ENCODE results near the gene ATG3. TPM values are rescaled to one million over a fixed set of nuclear protein-coding genes. Genes with fewer than 3 reads are reported as not detected.

The ATG3 gene
- total RNA-seq (52.4 TPM), polyA plus RNA-seq (100 to 1,000 TPM in 1 of 4 donors, 10 to 100 TPM in 3; 84.5 to 123 (median 92.9) TPM)

- peak within 1 kb of the TSS; percentile 97 for H3K27ac ChIP-seq (ENCODE audit: insufficient read depth, low read length, poor library complexity, severe bottlenecking)
- peaks cover 10% of the 10 kb centered on the region for H3K36me3 ChIP-seq (ENCODE audit: control insufficient read depth, insufficient read depth, low read length)
- Mint-ChIP-seq H3K36me3 (peaks cover 17% of the 10 kb centered on the region), H3K27ac (peak within 1 kb of the TSS; percentile 99 to 100 (median 99)), H3K9me3 (no peaks in the 10 kb centered on the region), H3K4me1 (peaks cover 37 to 66% (median 47%) of the 10 kb centered on the region in 4 donors), H3K27me3 (peaks cover 4% of the 10 kb centered on the region), H3K4me3 (peak within 1 kb of the TSS; percentile 97 to 99 (median 98))
- H3K4me1 ChIP-seq (ENCODE audit: control insufficient read depth, insufficient read depth, low read length, poor library complexity, severe bottlenecking) = peaks cover 28% of the 10 kb centered on the region
- H3K4me3 ChIP-seq (ENCODE audit: low read depth, low read length) = peak within 1 kb of the TSS; percentile 96
- DNase-seq (peak; percentile 98 to 99 (median 99)), ATAC-seq (ENCODE audit: low read depth in 2 of 2) (peak; percentile 84 to 86)
- H3K9me3 ChIP-seq (ENCODE audit: control insufficient read depth in 2 of 2, low read length in 2 of 2) = no peaks in the 10 kb centered on the region
- no peaks in the 10 kb centered on the region for H3K27me3 ChIP-seq (ENCODE audit: control insufficient read depth, insufficient read depth, low read length)
Measured at GRCh38 chr3:112561734-112562529, at the start of gene ATG3, which contains the start of gene SLC35A5. ATG3 (minus strand) TSS chr3:112561962; CDS start chr3:112561528, 434 bp downstream. SLC35A5 (plus strand) TSS chr3:112562045; CDS start chr3:112563404, 1,359 bp downstream.

GRCh38 chr3:112610121-112610520, 48.4 kb upstream of the ATG3 start:
- no peaks in the 10 kb centered on the region for H3K9me3 ChIP-seq (ENCODE audit: control insufficient read depth in 2 of 2, low read length in 2 of 2)
- DNase-seq (no peak), ATAC-seq (ENCODE audit: low read depth in 2 of 2) (no peak)
- Mint-ChIP-seq H3K36me3 (no peaks in the 10 kb centered on the region), H3K9me3 (no peaks in the 10 kb centered on the region), H3K27me3 (peaks cover 34% of the 10 kb centered on the region), H3K27ac (no peak overlapping the region), H3K4me1 (peaks cover 0 to 5% (median 2%) of the 10 kb centered on the region in 4 donors), H3K4me3 (no peak overlapping the region)
- no peaks in the 10 kb centered on the region for H3K36me3 ChIP-seq (ENCODE audit: control insufficient read depth, insufficient read depth, low read length)
- H3K4me3 ChIP-seq (ENCODE audit: low read depth, low read length) = no peak overlapping the region
- H3K27ac ChIP-seq (ENCODE audit: insufficient read depth, low read length, poor library complexity, severe bottlenecking) = no peak overlapping the region
- peaks cover 2% of the 10 kb centered on the region for H3K27me3 ChIP-seq (ENCODE audit: control insufficient read depth, insufficient read depth, low read length)
- H3K4me1 ChIP-seq (ENCODE audit: control insufficient read depth, insufficient read depth, low read length, poor library complexity, severe bottlenecking) = no peaks in the 10 kb centered on the region

DNA sequence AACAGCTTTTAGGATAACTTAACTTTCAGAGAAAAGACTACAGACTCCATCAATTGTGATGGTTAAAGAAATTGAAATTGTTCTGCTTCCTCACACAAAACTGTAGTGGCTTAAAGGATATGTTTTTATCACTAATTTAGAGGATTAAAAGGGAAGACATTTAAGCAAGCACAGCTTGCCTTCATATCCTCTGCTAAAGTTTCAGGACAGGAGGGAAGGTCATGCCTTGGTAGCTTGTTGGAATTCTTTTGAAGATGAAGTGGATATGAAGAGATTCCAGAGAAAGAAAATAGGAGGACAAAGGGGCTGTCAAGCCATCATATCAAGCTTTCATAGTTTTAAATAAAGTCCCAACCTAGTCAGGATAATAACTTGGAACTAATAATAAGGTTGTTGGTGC, 46.1 kb upstream of the ATG3 start:
- Mint-ChIP-seq H3K27ac (no peak overlapping the region), H3K36me3 (no peaks in the 10 kb centered on the region), H3K9me3 (no peaks in the 10 kb centered on the region), H3K4me1 (peaks cover 0 to 13% (median 6%) of the 10 kb centered on the region in 4 donors), H3K4me3 (no peak overlapping the region), H3K27me3 (peaks cover 27% of the 10 kb centered on the region)
- ATAC-seq (ENCODE audit: low read depth in 2 of 2) = no peak
- no peaks in the 10 kb centered on the region for H3K36me3 ChIP-seq (ENCODE audit: control insufficient read depth, insufficient read depth, low read length)
- DNase-seq = no peak
- H3K27me3 ChIP-seq (ENCODE audit: control insufficient read depth, insufficient read depth, low read length) = peaks cover 2% of the 10 kb centered on the region
- no peak overlapping the region for H3K27ac ChIP-seq (ENCODE audit: insufficient read depth, low read length, poor library complexity, severe bottlenecking)
- H3K9me3 ChIP-seq (ENCODE audit: control insufficient read depth in 2 of 2, low read length in 2 of 2) = no peaks in the 10 kb centered on the region
- peaks cover 3% of the 10 kb centered on the region for H3K4me1 ChIP-seq (ENCODE audit: control insufficient read depth, insufficient read depth, low read length, poor library complexity, severe bottlenecking)
- H3K4me3 ChIP-seq (ENCODE audit: low read depth, low read length) = no peak overlapping the region

GRCh38 chr3:112606098-112606497, 44.3 kb upstream of the ATG3 start:
- Histone ChIP-seq H3K27me3 (ENCODE audit: control insufficient read depth, insufficient read depth, low read length) (no peaks in the 10 kb centered on the region), H3K9me3 (ENCODE audit: control insufficient read depth in 2 of 2, low read length in 2 of 2) (no peaks in the 10 kb centered on the region), H3K27ac (ENCODE audit: insufficient read depth, low read length, poor library complexity, severe bottlenecking) (no peak overlapping the region), H3K4me1 (ENCODE audit: control insufficient read depth, insufficient read depth, low read length, poor library complexity, severe bottlenecking) (peaks cover 9% of the 10 kb centered on the region), H3K4me3 (ENCODE audit: low read depth, low read length) (no peak overlapping the region), H3K36me3 (ENCODE audit: control insufficient read depth, insufficient read depth, low read length) (no peaks in the 10 kb centered on the region)
- ATAC-seq (ENCODE audit: low read depth in 2 of 2) (no peak), DNase-seq (no peak)
- Mint-ChIP-seq H3K4me1 (peaks cover 8 to 21% (median 17%) of the 10 kb centered on the region in 4 donors), H3K36me3 (no peaks in the 10 kb centered on the region), H3K27ac (no peak overlapping the region), H3K4me3 (no peak overlapping the region), H3K9me3 (no peaks in the 10 kb centered on the region), H3K27me3 (peaks cover 22% of the 10 kb centered on the region)

GRCh38 chr3:112605285-112605684, 43.5 kb upstream of the ATG3 start:
- no peak overlapping the region for H3K27ac Mint-ChIP-seq
- Histone ChIP-seq H3K4me1 (ENCODE audit: control insufficient read depth, insufficient read depth, low read length, poor library complexity, severe bottlenecking) (peaks cover 9% of the 10 kb centered on the region), H3K27me3 (ENCODE audit: control insufficient read depth, insufficient read depth, low read length) (no peaks in the 10 kb centered on the region), H3K9me3 (ENCODE audit: control insufficient read depth in 2 of 2, low read length in 2 of 2) (no peaks in the 10 kb centered on the region), H3K4me3 (ENCODE audit: low read depth, low read length) (no peak overlapping the region), H3K36me3 (ENCODE audit: control insufficient read depth, insufficient read depth, low read length) (no peaks in the 10 kb centered on the region), H3K27ac (ENCODE audit: insufficient read depth, low read length, poor library complexity, severe bottlenecking) (no peak overlapping the region)
- peaks cover 8 to 21% (median 17%) of the 10 kb centered on the region in 4 donors for H3K4me1 Mint-ChIP-seq
- no peak for DNase-seq
- H3K36me3 Mint-ChIP-seq = no peaks in the 10 kb centered on the region
- ATAC-seq (ENCODE audit: low read depth in 2 of 2) = no peak
- no peaks in the 10 kb centered on the region for H3K9me3 Mint-ChIP-seq
- peaks cover 21% of the 10 kb centered on the region for H3K27me3 Mint-ChIP-seq
- no peak overlapping the region for H3K4me3 Mint-ChIP-seq

GRCh38 chr3:112604536-112604935, 42.8 kb upstream of the ATG3 start:
- H3K36me3 Mint-ChIP-seq = peaks cover under 1% of the 10 kb centered on the region
- no peak for ATAC-seq (ENCODE audit: low read depth in 2 of 2)

DNA sequence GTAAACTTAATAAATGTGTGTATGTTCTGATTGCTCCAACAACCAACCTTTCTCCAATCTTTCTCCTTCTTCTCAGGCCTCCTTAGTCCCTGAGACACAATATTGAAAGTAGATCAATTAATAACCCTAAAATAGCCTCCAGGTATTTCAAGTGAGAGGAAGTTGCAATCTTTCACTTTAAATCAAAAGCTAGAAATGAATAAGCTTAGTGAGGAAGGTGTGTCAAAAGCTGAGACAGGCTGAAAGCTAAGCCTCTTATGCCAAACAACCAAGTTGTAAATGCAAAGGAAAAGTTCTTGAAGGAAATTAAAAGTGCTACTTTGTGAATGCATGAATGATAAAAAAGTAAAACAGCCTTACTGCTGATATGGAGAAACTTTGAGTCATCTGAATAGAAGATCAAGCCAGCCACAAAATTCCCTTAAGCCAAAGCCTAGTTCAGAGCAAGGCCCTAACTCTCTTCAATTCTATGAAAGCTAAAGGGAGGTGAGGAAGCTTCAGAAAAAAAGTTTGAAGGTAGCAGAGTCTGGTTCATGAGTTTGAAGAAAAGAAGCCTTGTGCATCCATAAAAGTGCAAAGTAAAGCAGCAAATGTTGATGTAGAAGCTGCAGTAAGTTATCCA, 40.6 kb upstream of the ATG3 start:
- Histone ChIP-seq H3K27me3 (ENCODE audit: control insufficient read depth, insufficient read depth, low read length) (no peaks in the 10 kb centered on the region), H3K36me3 (ENCODE audit: control insufficient read depth, insufficient read depth, low read length) (no peaks in the 10 kb centered on the region), H3K27ac (ENCODE audit: insufficient read depth, low read length, poor library complexity, severe bottlenecking) (no peak overlapping the region), H3K4me1 (ENCODE audit: control insufficient read depth, insufficient read depth, low read length, poor library complexity, severe bottlenecking) (peaks cover 9% of the 10 kb centered on the region), H3K9me3 (ENCODE audit: control insufficient read depth in 2 of 2, low read length in 2 of 2) (no peaks in the 10 kb centered on the region), H3K4me3 (ENCODE audit: low read depth, low read length) (no peak overlapping the region)
- H3K4me3 Mint-ChIP-seq = no peak overlapping the region
- peaks cover 8 to 21% (median 15%) of the 10 kb centered on the region in 4 donors for H3K4me1 Mint-ChIP-seq
- no peaks in the 10 kb centered on the region for H3K9me3 Mint-ChIP-seq
- DNase-seq (peak in 1 of 3 donors; percentile 37), ATAC-seq (ENCODE audit: low read depth in 2 of 2) (no peak)
- H3K27ac Mint-ChIP-seq = no peak overlapping the region
- H3K27me3 Mint-ChIP-seq = peaks cover 4% of the 10 kb centered on the region
- peaks cover 10% of the 10 kb centered on the region for H3K36me3 Mint-ChIP-seq

More at GRCh38 chr3:112604536-112604935, 42.8 kb upstream of the ATG3 start:
- H3K9me3 Mint-ChIP-seq = no peaks in the 10 kb centered on the region
- no peak overlapping the region for H3K4me3 Mint-ChIP-seq
- Histone ChIP-seq H3K36me3 (ENCODE audit: control insufficient read depth, insufficient read depth, low read length) (no peaks in the 10 kb centered on the region), H3K9me3 (ENCODE audit: control insufficient read depth in 2 of 2, low read length in 2 of 2) (no peaks in the 10 kb centered on the region), H3K27ac (ENCODE audit: insufficient read depth, low read length, poor library complexity, severe bottlenecking) (no peak overlapping the region), H3K27me3 (ENCODE audit: control insufficient read depth, insufficient read depth, low read length) (no peaks in the 10 kb centered on the region), H3K4me1 (ENCODE audit: control insufficient read depth, insufficient read depth, low read length, poor library complexity, severe bottlenecking) (peaks cover 9% of the 10 kb centered on the region), H3K4me3 (ENCODE audit: low read depth, low read length) (no peak overlapping the region)
- peaks cover 8 to 21% (median 16%) of the 10 kb centered on the region in 4 donors for H3K4me1 Mint-ChIP-seq
- DNase-seq = peak in 1 of 3 donors; percentile 9
- no peak overlapping the region for H3K27ac Mint-ChIP-seq
- peaks cover 17% of the 10 kb centered on the region for H3K27me3 Mint-ChIP-seq

All from CD4-positive, CD25-positive, alpha-beta regulatory T cell (primary cell).